Left ventricle myocardium inferior (tissue), 1 donor: ENCODE data around the gene RNF212. TPM values are rescaled to one million over a fixed set of nuclear protein-coding genes. Genes with fewer than 3 reads are reported as not detected.

Source experiments
- DNase-seq: peaks from one replicate; pipeline ENCODE4 v3.0.0-alpha.2; 2020
- H3K27ac ChIP-seq: fragments of 200-600 bp; replicated peaks from 2 replicates; pipeline ENCODE4 v1.8.0; 2021
- H3K27me3 ChIP-seq: fragments of 200-600 bp; 2 replicates; pipeline ENCODE4 v1.8.0; 2021; ENCODE audit warnings: low read depth
- H3K36me3 ChIP-seq: fragments of 200-600 bp; 2 replicates; pipeline ENCODE4 v1.8.0; 2021
- H3K4me1 ChIP-seq: fragments of 200-600 bp; 2 replicates; pipeline ENCODE4 v1.8.0; 2021
- H3K4me3 ChIP-seq: fragments of 200-600 bp; 2 replicates; pipeline ENCODE4 v1.8.0; 2021; ENCODE audit warnings: mild to moderate bottlenecking, moderate library complexity
- H3K9me3 ChIP-seq: fragments of 200-600 bp; replicated peaks from 2 replicates; pipeline ENCODE4 v1.8.0; 2021
- CTCF ChIP-seq: fragments of 200-600 bp; IDR thresholded peaks from 2 replicates; pipeline ENCODE4 v1.8.0; 2021; ENCODE audit warnings: antibody characterized with exemption, mild to moderate bottlenecking, borderline replicate concordance
- intact Hi-C: fragments of 100-400 bp; cut with micrococcal nuclease; formaldehyde crosslinking; loops from one replicate; pipeline ENCODE4 v1.11.0; 2022
- total RNA-seq: library from RNA; stranded (reverse); fragmentation: NEBNext Ultra II Directional; extraction: Animal tissue kit (Norgen Biotek cat#: 25700); gene quantifications from one replicate; pipeline ENCODE4 v1.2.1, GENCODE V29; 2021
- donor health status: DM: no; HTN: yes; CAD: no; lungs with severe emphysema.

Gene RNF212
- total RNA-seq, 1 donor from 2014 or later = not detected

DNA sequence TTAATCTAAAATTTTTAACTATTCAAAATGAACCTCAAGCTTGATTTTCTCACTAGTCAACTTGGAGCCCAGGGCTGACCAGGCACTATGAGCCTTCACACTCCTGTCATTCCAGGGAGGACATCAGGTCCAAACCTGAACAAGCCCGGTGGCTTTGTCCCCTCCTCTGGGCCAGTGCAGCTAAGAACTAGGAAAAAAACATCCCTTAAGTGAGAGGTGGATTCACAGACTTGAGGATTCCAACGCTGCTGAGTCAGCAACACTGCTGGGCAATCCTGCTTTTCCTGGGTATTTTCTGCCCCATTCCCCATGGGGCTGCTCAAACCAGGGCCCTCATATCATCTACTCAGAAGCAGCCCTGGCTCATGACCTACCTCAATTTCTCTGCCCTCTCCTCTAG, 4.0 kb downstream of the RNF212 start:
- no peak overlapping the region for H3K4me3 ChIP-seq
- peaks cover 61% of the 10 kb centered on the region for H3K27me3 ChIP-seq
- no peaks in the 10 kb centered on the region for H3K4me1 ChIP-seq
- no peaks in the 10 kb centered on the region for H3K36me3 ChIP-seq
- TF ChIP-seq CTCF = no peak
- DNase-seq = no peak
- no peaks in the 10 kb centered on the region for H3K9me3 ChIP-seq
- no peak overlapping the region for H3K27ac ChIP-seq
- intact Hi-C loops = no loop called here

- no peak for TF ChIP-seq CTCF
- intact Hi-C loops = no loop called here
- Histone ChIP-seq H3K9me3 (no peaks in the 10 kb centered on the region), H3K4me3 (no peak overlapping the region), H3K4me1 (no peaks in the 10 kb centered on the region), H3K27ac (no peak overlapping the region), H3K36me3 (no peaks in the 10 kb centered on the region), H3K27me3 (peaks cover 34% of the 10 kb centered on the region)
- no peak for DNase-seq
Measured at GRCh38 chr4:1105662-1106061, 7.7 kb downstream of the RNF212 start.

- Histone ChIP-seq H3K4me3 (no peak overlapping the region), H3K36me3 (no peaks in the 10 kb centered on the region), H3K9me3 (no peaks in the 10 kb centered on the region), H3K27ac (no peak overlapping the region), H3K27me3 (peaks cover 31% of the 10 kb centered on the region), H3K4me1 (no peaks in the 10 kb centered on the region)
- intact Hi-C loops = no loop called here
- TF ChIP-seq CTCF = no peak
- no peak for DNase-seq
Measured at GRCh38 chr4:1105067-1105466, 8.3 kb downstream of the RNF212 start.

DNA sequence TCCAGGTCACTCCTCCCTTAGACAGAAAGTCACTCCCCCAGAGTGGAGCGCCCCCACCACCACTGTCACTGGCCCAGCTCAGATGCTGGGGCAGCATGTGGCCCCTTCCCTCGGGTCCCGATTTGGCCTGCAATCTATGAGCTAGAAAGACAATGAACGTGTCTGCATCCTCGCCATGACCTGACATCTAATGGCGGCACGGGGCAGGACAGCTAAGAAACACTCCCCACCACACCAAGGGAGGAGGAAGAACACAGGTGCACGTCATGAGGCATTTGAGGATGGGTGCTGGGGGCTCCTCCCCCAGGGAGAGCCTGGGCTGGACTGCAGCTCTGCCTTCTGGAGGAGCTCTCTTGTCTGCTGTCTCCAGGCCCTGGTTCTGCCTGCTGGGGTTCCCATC, 8.7 kb downstream of the RNF212 start:
- no peak for TF ChIP-seq CTCF
- Histone ChIP-seq H3K9me3 (no peaks in the 10 kb centered on the region), H3K27ac (no peak overlapping the region), H3K4me1 (no peaks in the 10 kb centered on the region), H3K36me3 (no peaks in the 10 kb centered on the region), H3K4me3 (no peak overlapping the region), H3K27me3 (peaks cover 31% of the 10 kb centered on the region)
- intact Hi-C loops = no loop called here
- no peak for DNase-seq

DNA sequence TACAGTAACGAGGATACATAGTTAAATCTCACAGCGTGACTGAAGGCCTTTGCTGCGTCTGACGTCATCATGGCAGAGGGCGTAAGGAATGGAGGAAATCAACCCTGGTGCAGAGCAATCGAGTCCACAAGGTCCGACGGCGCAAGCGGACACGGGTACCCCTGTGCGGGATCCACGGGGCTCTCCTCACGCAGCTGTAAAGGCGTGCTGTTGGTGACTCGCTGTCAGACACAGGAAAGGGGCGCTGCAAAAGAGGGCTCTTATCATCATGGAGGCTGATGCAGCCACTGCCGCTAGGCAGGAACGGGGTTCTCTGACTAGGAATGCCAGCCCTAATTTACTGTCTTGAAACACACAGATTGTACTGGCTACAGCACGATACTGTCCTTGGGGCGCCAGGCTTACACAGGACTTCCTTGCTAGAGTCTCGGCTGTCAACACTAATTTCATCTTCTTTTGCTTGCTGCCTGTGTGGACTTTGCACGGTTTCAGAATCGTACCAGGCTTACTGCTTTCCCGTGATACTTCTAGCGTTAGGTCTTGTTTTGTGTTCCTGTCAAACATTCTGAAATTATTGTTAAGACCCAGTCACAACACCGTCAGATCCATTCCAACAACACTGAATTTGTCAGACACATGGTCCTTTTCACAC, 13.6 kb downstream of the RNF212 start:
- Histone ChIP-seq H3K4me3 (no peak overlapping the region), H3K9me3 (no peaks in the 10 kb centered on the region), H3K27me3 (peaks cover 13% of the 10 kb centered on the region), H3K36me3 (no peaks in the 10 kb centered on the region), H3K4me1 (no peaks in the 10 kb centered on the region), H3K27ac (no peak overlapping the region)
- intact Hi-C loops = no loop called here
- no peak for TF ChIP-seq CTCF
- no peak for DNase-seq

- intact Hi-C loops = no loop called here
- H3K27me3 ChIP-seq = peaks cover 18% of the 10 kb centered on the region
- no peaks in the 10 kb centered on the region for H3K9me3 ChIP-seq
- no peak overlapping the region for H3K27ac ChIP-seq
- H3K4me1 ChIP-seq = no peaks in the 10 kb centered on the region
- no peaks in the 10 kb centered on the region for H3K36me3 ChIP-seq
- no peak for DNase-seq
- TF ChIP-seq CTCF = no peak
- H3K4me3 ChIP-seq = no peak overlapping the region
Measured at GRCh38 chr4:1099270-1099669, 14.1 kb downstream of the RNF212 start.
